ELF-1 (cell line): ENCODE results near the gene SETD1A.
"Not testable (repeated sequence)": the region's sequence is repeated elsewhere in the genome, so short reads cannot be mapped to it uniquely, and the experiment has no call there.

Source experiments
- DNase-seq: peaks from one replicate; pipeline ENCODE4 v3.0.0-alpha.2; 2016; ENCODE audit warnings: low read depth, low spot score

The SETD1A gene

GRCh38 chr16:30929167-30929566, 28.4 kb upstream of the SETD1A start:
- DNase-seq = no peak

DNA sequence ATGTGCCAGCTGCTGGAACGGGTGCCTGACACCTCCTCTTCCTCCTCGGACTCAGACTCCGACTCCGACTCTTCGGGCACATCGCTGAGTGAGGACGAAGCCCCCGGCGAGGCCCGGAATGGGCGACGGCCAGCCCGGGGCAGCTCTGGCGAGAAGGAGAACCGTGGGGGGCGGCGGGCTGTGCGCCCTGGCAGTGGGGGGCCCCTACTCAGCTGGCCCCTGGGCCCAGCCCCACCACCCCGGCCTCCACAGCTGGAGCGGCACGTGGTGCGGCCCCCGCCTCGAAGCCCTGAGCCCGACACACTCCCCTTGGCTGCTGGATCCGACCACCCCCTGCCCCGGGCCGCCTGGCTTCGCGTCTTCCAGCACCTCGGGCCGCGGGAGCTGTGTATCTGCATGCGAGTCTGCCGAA, 27.4 kb upstream of the SETD1A start:
- DNase-seq = no peak

DNA sequence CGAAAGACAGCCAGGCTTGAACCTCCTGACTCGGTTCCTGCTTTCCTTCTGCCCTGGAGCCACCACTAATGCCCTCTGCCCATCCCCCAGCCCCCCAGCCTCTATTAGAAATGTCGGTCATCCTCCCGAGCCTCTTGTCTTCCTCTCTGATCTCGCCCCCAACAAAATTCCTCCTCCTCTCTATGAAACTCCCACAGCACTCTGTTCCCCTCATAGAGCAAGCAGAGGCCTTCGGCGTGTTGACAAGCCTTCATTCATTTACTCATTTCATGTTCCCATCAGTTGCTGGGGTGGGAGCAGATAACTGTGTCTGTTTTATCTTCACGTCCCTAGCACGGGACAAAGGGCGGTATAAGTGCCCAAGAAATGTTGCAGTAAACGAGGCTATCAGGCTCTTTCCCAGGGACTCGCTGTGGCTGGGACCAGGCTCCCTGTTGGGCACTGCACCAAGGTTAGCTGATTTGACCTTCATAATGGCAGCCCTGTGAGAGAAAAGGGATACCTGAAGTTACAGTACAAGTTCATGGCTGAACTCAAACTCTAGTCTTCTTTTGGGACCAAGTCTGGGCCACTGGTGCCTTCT, 26.4 kb upstream of the SETD1A start:
- no peak for DNase-seq

- DNase-seq = peak; percentile 88
Observed at GRCh38 chr16:30934827-30935557, 22.6 kb upstream of the SETD1A start.

- DNase-seq = no peak
Observed at GRCh38 chr16:30937692-30938091, 19.9 kb upstream of the SETD1A start.

DNA sequence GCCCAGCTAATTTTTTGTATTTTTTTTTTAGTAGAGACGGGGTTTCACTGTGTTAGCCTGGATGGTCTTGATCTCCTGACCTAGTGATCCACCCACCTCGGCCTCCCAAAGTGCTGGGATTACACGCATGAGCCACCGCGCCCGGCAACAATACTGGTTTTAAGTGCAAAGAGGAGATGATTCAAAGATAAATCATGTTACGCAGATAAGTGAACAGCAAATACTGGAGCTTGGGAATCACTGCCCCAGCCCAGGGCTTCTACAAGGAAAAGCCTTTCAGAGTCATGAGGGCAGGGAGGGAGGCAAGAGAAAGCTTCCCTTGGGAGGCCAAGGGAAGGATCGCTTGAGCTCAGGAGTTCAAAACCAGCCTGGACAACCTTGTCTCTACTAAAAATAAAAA, 18.0 kb upstream of the SETD1A start:
- not testable (repeated sequence) for DNase-seq

- peak; percentile 92 for DNase-seq
Observed at GRCh38 chr16:30941600-30942425, 15.7 kb upstream of the SETD1A start.

GRCh38 chr16:30942426-30942806, 15.1 kb upstream of the SETD1A start:
- peak; percentile 6 for DNase-seq

GRCh38 chr16:30944352-30944751, 13.2 kb upstream of the SETD1A start:
- DNase-seq = no peak

GRCh38 chr16:30946671-30947540, 10.6 kb upstream of the SETD1A start:
- no peak for DNase-seq

DNA sequence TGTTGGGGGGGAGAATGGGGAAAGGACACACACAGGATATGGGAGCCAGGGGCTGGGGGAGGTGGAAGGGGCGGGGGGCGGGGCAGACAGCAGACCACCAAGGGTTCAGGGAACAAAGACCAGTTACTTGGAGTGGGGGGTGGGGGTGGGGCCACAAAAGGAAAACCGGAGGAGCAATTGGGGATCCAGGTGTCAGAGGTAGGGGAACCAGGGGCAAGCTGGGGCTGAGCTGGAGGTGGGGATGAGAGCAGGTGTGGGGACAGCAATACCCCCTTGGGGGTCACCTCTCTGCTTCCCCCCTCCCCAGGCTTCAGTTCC, 10.1 kb upstream of the SETD1A start:
- DNase-seq = no peak

- DNase-seq = peak; percentile 100
Observed at GRCh38 chr16:30947859-30948666, 9.5 kb upstream of the SETD1A start.

DNA sequence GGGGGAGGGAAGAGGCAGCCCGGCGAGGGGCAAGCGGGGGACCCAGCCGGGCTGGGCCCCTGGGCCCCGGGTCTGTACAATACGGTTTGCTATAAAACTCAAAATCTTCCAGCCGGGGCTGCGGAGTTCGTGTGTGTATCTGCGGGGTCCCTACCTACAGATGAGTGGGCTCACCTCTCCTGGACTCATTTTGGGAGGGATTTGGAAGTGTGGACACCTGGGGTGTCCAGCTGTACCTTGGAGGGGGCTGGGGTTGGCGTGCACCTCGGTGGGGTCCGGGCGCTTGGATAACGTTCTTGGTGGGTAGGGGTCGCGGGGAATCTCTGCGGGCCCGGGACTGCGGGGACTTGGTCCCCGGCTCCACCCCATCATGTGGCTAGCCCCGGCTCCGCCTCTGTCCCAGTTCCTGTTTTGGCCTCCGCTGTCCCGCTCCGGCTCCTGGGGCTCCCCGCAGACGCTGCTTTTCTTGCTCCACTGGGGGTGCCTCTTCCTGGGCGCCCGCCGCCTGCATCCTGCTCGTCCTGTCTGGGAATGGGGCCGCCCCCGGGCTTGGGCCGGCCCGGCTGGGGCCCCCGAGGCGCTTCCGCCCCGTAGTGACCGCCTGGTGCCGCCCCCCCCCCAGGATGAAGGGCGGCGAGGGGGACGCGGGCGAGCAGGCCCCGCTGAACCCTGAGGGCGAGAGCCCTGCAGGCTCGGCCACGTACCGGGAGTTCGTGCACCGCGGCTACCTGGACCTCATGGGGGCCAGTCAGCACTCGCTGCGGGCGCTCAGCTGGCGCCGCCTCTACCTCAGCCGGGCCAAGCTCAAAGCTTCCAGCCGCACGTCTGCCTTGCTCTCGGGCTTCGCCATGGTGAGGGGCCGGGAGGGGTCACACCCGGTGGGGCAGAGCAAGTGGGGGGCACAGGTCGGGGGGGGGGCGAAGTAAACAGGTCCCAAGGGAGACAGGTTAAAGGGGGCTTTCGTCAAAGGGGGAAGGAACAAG, 8.6 kb upstream of the SETD1A start, which contains the start of gene ORAI3:
Gene ORAI3 (plus strand): TSS at position 402 of the 983 bp plus-strand sequence. CDS start 222 bp downstream, at position 624.
- DNase-seq = peak; percentile 73

GRCh38 chr16:30949650-30950515, 7.7 kb upstream of the SETD1A start:
- peak; percentile 93 for DNase-seq

DNA sequence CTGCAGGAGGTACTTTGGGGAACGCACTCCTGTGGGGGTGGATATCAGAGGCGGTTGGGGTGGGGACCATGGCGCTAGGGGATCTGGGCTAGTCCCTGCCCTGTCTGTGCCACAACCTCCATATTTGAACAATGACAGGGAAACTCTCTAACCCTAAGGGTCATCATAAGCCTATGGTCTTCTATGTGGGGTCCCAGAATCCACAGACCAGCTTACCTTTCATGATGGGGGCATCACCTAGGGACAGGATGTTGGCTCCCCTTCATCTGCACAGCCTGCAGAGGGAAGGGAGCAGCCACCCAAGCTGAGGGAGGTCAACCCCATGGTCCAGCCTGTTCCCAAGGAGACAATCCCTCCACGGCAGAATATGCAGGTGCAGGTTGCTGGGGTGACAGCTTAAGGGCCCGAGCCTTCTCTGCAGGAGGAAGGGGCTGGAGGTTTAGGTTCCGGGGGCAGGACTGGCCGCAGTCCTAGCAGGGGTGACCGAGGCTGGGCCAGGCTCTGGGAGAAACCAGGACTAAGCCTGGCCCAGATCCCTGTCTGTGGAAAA, 7.0 kb upstream of the SETD1A start:
- no peak for DNase-seq

DNA sequence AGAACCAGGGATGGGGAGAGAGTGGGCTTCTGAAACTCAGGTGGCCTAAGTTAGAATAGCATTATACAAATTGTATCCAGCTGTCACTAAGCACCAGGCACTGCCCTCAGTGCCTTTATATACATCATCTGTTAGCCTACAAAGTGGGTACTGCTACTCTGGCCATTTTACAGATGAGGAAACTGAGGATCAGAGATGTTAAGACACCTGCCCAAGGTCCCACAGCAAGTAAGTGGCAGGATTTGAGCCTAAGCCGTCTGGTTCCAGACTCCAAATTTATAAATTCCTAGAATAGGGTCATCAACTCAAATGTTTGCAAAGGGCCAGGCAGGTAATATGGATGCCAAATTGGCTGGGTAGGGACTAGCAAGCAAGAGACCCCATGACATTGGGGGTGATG, 6.4 kb upstream of the SETD1A start:
- no peak for DNase-seq

GRCh38 chr16:30951750-30952149, 5.8 kb upstream of the SETD1A start:
- no peak for DNase-seq

GRCh38 chr16:30953111-30953510, 4.4 kb upstream of the SETD1A start:
- DNase-seq = no peak
